VCaP (cell line): ENCODE data around the gene EPS8L1.
"Not testable (repeated sequence)": the region's sequence is repeated elsewhere in the genome, so short reads cannot be mapped to it uniquely, and the experiment has no call there.

Experiments used
- H3K27ac ChIP-seq: fragments of 450-650 bp; 2 replicates; pipeline ENCODE4 v1.5.1; 2017
- TF ChIP-seq, protein P1 (sequence below): fragments of 450-650 bp; conservative IDR thresholded peaks from 2 replicates; pipeline ENCODE4 v1.5.1; 2017; ENCODE audit warnings: mild to moderate bottlenecking, moderate library complexity

The EPS8L1 gene

DNA sequence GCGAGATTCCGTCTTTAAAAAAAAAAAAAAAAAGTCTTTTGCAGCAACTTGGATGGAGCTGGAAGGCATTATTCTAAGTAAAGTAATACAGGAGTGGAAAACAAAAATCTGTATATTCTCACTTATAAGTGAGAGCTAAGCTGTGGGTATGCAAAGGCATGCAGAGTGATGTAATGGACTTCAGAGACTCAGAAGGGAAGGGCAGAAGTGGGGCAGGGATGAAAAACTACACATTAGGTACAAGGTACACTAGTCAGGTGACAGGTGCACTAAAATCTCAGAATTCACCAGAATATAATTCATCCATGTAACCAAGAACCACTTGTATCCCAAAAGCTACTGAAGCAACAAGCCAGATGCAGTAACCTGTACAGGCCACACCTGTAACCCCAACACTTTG lies 39.6 kb upstream of the EPS8L1 start:
- H3K27ac ChIP-seq, result no peak overlapping the region
- TF ChIP-seq, protein P1, sequence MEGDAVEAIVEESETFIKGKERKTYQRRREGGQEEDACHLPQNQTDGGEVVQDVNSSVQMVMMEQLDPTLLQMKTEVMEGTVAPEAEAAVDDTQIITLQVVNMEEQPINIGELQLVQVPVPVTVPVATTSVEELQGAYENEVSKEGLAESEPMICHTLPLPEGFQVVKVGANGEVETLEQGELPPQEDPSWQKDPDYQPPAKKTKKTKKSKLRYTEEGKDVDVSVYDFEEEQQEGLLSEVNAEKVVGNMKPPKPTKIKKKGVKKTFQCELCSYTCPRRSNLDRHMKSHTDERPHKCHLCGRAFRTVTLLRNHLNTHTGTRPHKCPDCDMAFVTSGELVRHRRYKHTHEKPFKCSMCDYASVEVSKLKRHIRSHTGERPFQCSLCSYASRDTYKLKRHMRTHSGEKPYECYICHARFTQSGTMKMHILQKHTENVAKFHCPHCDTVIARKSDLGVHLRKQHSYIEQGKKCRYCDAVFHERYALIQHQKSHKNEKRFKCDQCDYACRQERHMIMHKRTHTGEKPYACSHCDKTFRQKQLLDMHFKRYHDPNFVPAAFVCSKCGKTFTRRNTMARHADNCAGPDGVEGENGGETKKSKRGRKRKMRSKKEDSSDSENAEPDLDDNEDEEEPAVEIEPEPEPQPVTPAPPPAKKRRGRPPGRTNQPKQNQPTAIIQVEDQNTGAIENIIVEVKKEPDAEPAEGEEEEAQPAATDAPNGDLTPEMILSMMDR, result no peak

- not testable (repeated sequence) for H3K27ac ChIP-seq
Measured at GRCh38 chr19:55037603-55038002, 38.1 kb upstream of the EPS8L1 start.

DNA sequence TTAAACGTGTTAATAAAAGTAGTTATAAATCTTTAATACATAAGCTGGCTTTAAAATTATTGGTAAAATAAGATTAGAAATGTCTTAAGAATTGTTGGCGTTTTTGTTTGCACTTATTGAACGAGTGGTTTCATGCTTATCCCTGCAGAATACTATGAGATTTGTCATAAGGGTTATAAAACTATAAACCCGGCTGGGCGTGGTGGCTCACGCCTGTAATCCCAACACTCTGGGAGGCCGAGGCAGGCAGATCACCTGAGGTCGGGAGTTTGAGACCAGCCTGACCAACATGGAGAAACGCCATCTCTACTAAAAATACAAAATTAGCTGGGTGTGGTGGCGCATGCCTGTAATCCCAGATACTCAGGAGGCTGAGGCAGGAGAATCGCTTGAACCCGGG lies 35.0 kb upstream of the EPS8L1 start:
- not testable (repeated sequence) for H3K27ac ChIP-seq

DNA sequence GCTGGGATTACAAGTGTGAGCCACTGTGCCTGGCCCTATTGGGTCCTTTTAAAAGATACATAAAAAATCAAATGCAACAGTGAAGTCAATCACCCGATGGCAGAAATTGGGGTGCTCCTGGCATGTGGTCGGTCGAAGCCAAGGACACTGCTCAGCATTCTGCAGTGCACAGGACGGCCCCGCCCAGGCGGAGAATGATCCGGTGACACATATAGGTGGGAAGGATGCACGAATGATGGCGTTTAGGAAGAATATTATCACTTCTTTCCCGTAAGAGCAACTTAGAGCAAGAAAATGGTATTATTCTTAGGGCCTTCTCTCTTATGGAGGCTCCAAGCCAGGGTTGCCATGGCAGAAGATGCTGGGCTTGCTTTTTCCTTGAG lies 34.4 kb upstream of the EPS8L1 start:
- TF ChIP-seq, protein P1, result no peak
- no peak overlapping the region for H3K27ac ChIP-seq

DNA sequence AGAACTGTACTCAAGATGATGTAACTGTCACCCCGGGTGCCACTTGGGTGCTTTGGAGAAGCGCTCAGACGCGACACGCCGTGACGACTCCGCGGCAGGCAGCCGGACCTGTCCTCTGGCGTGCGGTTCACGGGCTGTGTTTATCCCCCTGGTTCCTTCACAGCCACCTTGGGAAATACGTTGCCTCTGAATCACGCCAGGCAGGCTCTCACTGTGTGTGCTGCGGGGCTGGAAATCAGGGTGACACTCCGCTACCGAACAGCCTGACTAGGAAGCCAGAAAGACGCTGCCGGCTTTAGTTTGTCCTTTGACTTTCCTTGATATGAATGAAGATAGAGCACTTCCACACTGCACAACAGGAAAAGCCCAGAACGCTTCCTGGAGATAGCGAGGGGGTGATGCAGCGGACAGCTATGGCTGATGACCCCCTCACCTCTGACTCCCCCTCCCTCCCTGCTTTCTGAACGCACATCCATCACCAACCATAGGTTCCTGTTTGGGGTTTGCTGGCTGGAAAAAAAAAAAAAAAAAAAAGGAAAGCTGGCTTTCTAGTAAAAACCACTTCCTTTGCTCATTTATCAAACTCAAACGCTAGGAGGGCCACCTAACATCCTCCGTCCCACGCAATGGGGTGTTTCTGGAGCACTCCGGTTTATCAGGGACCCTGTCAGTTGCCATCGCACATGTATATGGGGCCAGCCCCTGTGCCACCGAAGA lies 33.9 kb upstream of the EPS8L1 start:
- no peak overlapping the region for H3K27ac ChIP-seq

DNA sequence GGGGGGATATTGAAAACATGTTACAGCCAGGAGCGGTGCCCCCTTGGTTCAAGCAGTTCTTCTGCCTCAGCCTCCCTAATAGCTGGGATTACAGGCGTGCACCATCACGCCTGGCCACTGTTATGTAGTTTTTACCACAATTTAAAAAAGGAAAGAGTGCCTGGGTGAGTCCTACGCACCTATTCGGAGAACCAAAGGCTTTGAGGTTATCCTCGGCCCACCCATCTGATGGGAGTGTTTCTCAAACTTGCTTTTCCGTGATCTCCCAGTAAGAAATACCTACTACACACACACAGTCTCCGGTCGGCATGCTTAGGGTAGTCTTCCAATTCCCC lies 33.4 kb upstream of the EPS8L1 start:
- H3K27ac ChIP-seq, result no peak overlapping the region
- TF ChIP-seq, protein P1, result no peak

More for the DNA sequence above, 33.9 kb upstream of the EPS8L1 start:
- TF ChIP-seq, protein P1, result no peak

DNA sequence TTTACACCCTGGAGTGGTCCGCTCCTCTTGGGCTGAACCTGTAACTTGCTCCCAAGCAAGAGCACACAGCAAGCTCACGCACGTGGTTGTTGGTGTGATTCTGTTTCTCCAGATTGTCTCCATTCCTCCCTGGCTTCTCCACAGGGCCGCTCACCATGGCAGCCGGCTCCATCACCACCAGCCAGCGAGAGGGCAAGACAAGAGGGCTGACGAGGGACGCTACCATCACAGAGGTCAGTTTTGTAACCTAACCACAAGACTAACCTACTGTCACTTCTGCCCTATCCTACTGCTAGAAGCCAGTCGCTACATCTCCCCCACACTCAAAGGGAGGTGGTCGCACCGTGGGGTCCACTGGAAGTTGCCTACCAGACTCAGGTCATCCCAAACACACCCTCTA lies 33.0 kb upstream of the EPS8L1 start:
- no peak overlapping the region for H3K27ac ChIP-seq
- TF ChIP-seq, protein P1, result no peak

DNA sequence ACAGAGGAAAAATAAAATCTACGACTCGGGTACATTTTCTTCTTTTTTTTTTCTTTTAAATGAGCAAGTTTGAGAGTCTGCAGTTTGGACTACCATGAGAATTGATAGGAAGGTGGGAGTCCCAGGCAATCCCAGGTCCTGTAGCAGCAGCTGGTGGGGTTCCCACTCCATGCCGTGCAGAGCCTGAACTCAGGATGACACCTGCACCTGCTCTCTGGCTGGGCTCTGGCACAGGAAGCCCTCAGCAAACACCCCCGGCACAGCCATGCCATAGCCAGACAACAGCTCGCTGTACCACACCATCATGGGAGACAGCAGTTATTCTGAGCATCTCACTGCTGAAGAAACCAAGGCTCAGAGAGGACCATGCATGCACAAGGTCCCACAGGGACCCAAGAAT lies 31.4 kb upstream of the EPS8L1 start:
- TF ChIP-seq, protein P1, result no peak
- no peak overlapping the region for H3K27ac ChIP-seq
